ENCODE data around the gene DUSP7.

The DUSP7 gene

GRCh38 chr3:52014613-52015012, 41.8 kb downstream of the DUSP7 start:
- no peak for TF ChIP-seq ZNF248 (tag by site-specific recombination; IDR thresholded peaks at IDR 0.05)
- no peak for TF ChIP-seq YY2 (tag by site-specific recombination; IDR thresholded peaks at IDR 0.05)
- TF ChIP-seq EGR2 (tag by site-specific recombination; IDR thresholded peaks at IDR 0.05; ENCODE audit: low read depth) = no peak
- no peak for TF ChIP-seq OSR2 (tag by site-specific recombination; IDR thresholded peaks at IDR 0.05)
- no peak for TF ChIP-seq ZNF433 (tag by site-specific recombination; IDR thresholded peaks at IDR 0.05; ENCODE audit: low read depth)
- no peak for TF ChIP-seq HIC1 (tag by site-specific recombination; IDR thresholded peaks at IDR 0.05)
- TF ChIP-seq ZNF791 (tag by site-specific recombination; IDR thresholded peaks at IDR 0.05) = no peak
- no peak for TF ChIP-seq KLF9 (tag by site-specific recombination; IDR thresholded peaks at IDR 0.05; ENCODE audit: low read depth)
- TF ChIP-seq ZNF335 (tag by site-specific recombination; conservative IDR thresholded peaks at IDR 0.05) = no peak
- no peak for TF ChIP-seq ZNF747 (tag by site-specific recombination; IDR thresholded peaks at IDR 0.05)
- no peak for TF ChIP-seq ZNF692 (tag by site-specific recombination; IDR thresholded peaks at IDR 0.05)
- TF ChIP-seq ZBTB49 (tag by site-specific recombination; IDR thresholded peaks at IDR 0.05; ENCODE audit: low read depth) = no peak
- no peak for TF ChIP-seq SP7 (tag by site-specific recombination; IDR thresholded peaks at IDR 0.05)
- TF ChIP-seq ZNF2 (tag by site-specific recombination; IDR thresholded peaks at IDR 0.05) = no peak
- TF ChIP-seq ZNF473 (tag by site-specific recombination; IDR thresholded peaks at IDR 0.05) = no peak
- no peak for TF ChIP-seq ZNF140 (tag by site-specific recombination; IDR thresholded peaks at IDR 0.05)
- TF ChIP-seq ZNF19 (tag by site-specific recombination; IDR thresholded peaks at IDR 0.05; ENCODE audit: low read depth) = no peak
- no peaks in the 10 kb centered on the region for H3K9me3 ChIP-seq (ENCODE audit: control insufficient read depth, insufficient read depth, low read depth, low read length)
- H3K4me3 ChIP-seq (ENCODE audit: low read depth, low read length) = no peak overlapping the region
- H3K4me1 ChIP-seq (ENCODE audit: control insufficient read depth, insufficient read depth, low read length) = no peaks in the 10 kb centered on the region
- no peak overlapping the region for H3K27ac ChIP-seq (ENCODE audit: extremely low read depth, low read depth, low read length)
- CTCF ChIA-PET = interaction anchor here (0.6 to 3.1 kb wide), 7 partner anchors 12 to 172 kb away, joined by 3 to 14 read pairs (median 4); no protein-coding TSS in a partner anchor
- POLR2A ChIA-PET = interaction anchor here (0.6 kb wide), 1 partner anchor 19 kb away, joined by 3 read pairs; the partner anchor contains the start of gene RPL29
- no peaks in the 10 kb centered on the region for H3K36me3 ChIP-seq (ENCODE audit: control insufficient read depth in 2 of 2, insufficient read depth in 1 of 2, low read length in 2 of 2)

GRCh38 chr3:52013802-52014598, 42.4 kb downstream of the DUSP7 start:
- ChIA-PET POLR2A (interaction anchor here (2.4 kb wide), 1 partner anchor 39 kb away, joined by 8 read pairs; no protein-coding TSS in a partner anchor), CTCF (interaction anchor here (0.6 to 3.1 kb wide), 7 partner anchors 10 to 325 kb away, joined by 3 to 14 read pairs (median 4); no protein-coding TSS in a partner anchor)
- Histone ChIP-seq H3K9me3 (ENCODE audit: control insufficient read depth, insufficient read depth, low read depth, low read length) (no peaks in the 10 kb centered on the region), H3K27ac (ENCODE audit: extremely low read depth, low read depth, low read length) (no peak overlapping the region), H3K4me1 (ENCODE audit: control insufficient read depth, insufficient read depth, low read length) (no peaks in the 10 kb centered on the region), H3K36me3 (ENCODE audit: control insufficient read depth in 2 of 2, insufficient read depth in 1 of 2, low read length in 2 of 2) (no peaks in the 10 kb centered on the region), H3K4me3 (ENCODE audit: low read depth, low read length) (no peak overlapping the region)
- TF ChIP-seq ZBTB8A (tag by site-specific recombination; IDR thresholded peaks at IDR 0.05) = no peak
- no peak for TF ChIP-seq PRDM6 (tag by site-specific recombination; IDR thresholded peaks at IDR 0.05)
- TF ChIP-seq ZSCAN5A (tag by site-specific recombination; IDR thresholded peaks at IDR 0.05) = no peak
- no peak for TF ChIP-seq OVOL3 (tag by site-specific recombination; IDR thresholded peaks at IDR 0.05)
- TF ChIP-seq ZNF394 (tag by site-specific recombination; IDR thresholded peaks at IDR 0.05; ENCODE audit: borderline replicate concordance) = no peak
- no peak for TF ChIP-seq ZNF239 (tag by site-specific recombination; IDR thresholded peaks at IDR 0.05)
- TF ChIP-seq SCRT2 (tag by site-specific recombination; IDR thresholded peaks at IDR 0.05) = no peak
- TF ChIP-seq ZFP3 (tag by site-specific recombination; IDR thresholded peaks at IDR 0.05; ENCODE audit: low read depth) = no peak

Measured in HEK293 (cell line).